B cell (primary cell): Measurements from ENCODE around the gene NFATC1. TPM values are rescaled to one million over a fixed set of nuclear protein-coding genes. Genes with fewer than 3 reads are reported as not detected.

Source experiments
- ATAC-seq: fragments of 200-7000 bp; cut with Tn5 transposase; one replicate; pipeline ENCODE4 v1.10.0; 2021; ENCODE audit warnings: low read depth, mild to moderate bottlenecking, moderate number of reproducible peaks, moderate library complexity
- CTCF ChIA-PET: fragments of 350-600 bp; sonication (Branson Sonifier 250); formaldehyde crosslinking; loops from one replicate; lab custom pipeline; 2021; ENCODE audit warnings: antibody characterized with exemption, inconsistent platforms; lab: Charles Lee
- POLR2A ChIA-PET: fragments of 350-600 bp; sonication (Branson Sonifier 250); formaldehyde crosslinking; loops from one replicate; lab custom pipeline; 2021; ENCODE audit warnings: antibody characterized with exemption; lab: Charles Lee
- DNase-seq: peaks from one replicate; pipeline ENCODE4 v3.0.0; 2013
- H2AFZ ChIP-seq: 2 replicates; pipeline ENCODE4 v1.6.1; 2012; ENCODE audit warnings: mild to moderate bottlenecking, low read depth, low read length; ENCODE audit not compliant: insufficient read depth, poor library complexity, severe bottlenecking
- H3K27ac ChIP-seq, 2 donors: 1 replicate in 1 of 2; 2 replicates in 1 of 2; pipeline ENCODE4 v1.5.1; 2012 to 2013; ENCODE audit warnings: low read length in 2 of 2, mild to moderate bottlenecking in 2 of 2, moderate library complexity in 1 of 2
- H3K27me3 ChIP-seq, 4 experiments: fragments of 200-600 bp in 1 of 4; sonication (generic) in 1 of 4; replicated peaks in 1 of 4; 1 replicate in 2 of 4; 2 replicates in 2 of 4; pipeline versions ENCODE4 v1.6.1 to v1.7.0; 2013 to 2016; ENCODE audit warnings: low read length in 3 of 4, mild to moderate bottlenecking in 2 of 4, mixed read lengths in 1 of 4, moderate library complexity in 1 of 4; ENCODE audit not compliant: insufficient read depth in 4 of 4, control insufficient read depth in 3 of 4; ENCODE audit errors: control extremely low read depth in 1 of 4
- H3K36me3 ChIP-seq, 2 experiments: replicated peaks in 1 of 2; 1 replicate in 1 of 2; 2 replicates in 1 of 2; pipeline versions ENCODE4 v1.6.1 to v1.7.1; 2013; ENCODE audit warnings: low read length in 1 of 2; ENCODE audit not compliant: insufficient read depth in 2 of 2, control insufficient read depth in 1 of 2; ENCODE audit errors: control extremely low read depth in 1 of 2, extremely low read depth in 1 of 2
- H3K4me1 ChIP-seq, 2 donors: fragments of 200-600 bp in 1 of 2; sonication (generic) in 1 of 2; 1 replicate in 1 of 2; 2 replicates in 1 of 2; pipeline versions ENCODE4 v1.5.1 to v1.6.1; 2013 to 2017; ENCODE audit warnings: low read length in 2 of 2; ENCODE audit not compliant: control insufficient read depth in 2 of 2, insufficient read depth in 2 of 2
- H3K4me2 ChIP-seq: replicated peaks from 2 replicates; pipeline ENCODE3; 2012; ENCODE audit warnings: mild to moderate bottlenecking, low read depth, low read length; ENCODE audit not compliant: poor library complexity, severe bottlenecking
- H3K4me3 ChIP-seq, 5 experiments: fragments of 200-600 bp in 1 of 5; sonication (generic) in 1 of 5; 1 replicate in 3 of 5; 2 replicates in 2 of 5; pipeline versions ENCODE4 v1.5.1 to v1.7.0; 2011 to 2016; ENCODE audit warnings: low read length in 4 of 5, mild to moderate bottlenecking in 4 of 5, low read depth in 2 of 5, control low read depth in 1 of 5, moderate library complexity in 1 of 5; ENCODE audit not compliant: insufficient read depth in 1 of 5; ENCODE audit errors: control extremely low read depth in 1 of 5, extremely low read depth in 1 of 5
- H3K79me2 ChIP-seq: fragments of 200-600 bp; sonication (generic); one replicate; pipeline ENCODE4 v1.6.0; 2016; ENCODE audit warnings: low read length; ENCODE audit not compliant: control insufficient read depth, insufficient read depth
- H3K9ac ChIP-seq: fragments of 200-600 bp; sonication (generic); 2 replicates; pipeline ENCODE4 v1.6.1; 2017; ENCODE audit warnings: mild to moderate bottlenecking, low read length, moderate library complexity
- H3K9me3 ChIP-seq, 3 donors: one replicate each; pipeline versions ENCODE4 v1.6.1 to v1.7.1; 2013; ENCODE audit warnings: low read length in 2 of 3; ENCODE audit not compliant: control insufficient read depth in 2 of 3, insufficient read depth in 1 of 3; ENCODE audit errors: control extremely low read depth in 1 of 3
- H4K20me1 ChIP-seq: 2 replicates; pipeline ENCODE4 v1.6.0; 2012; ENCODE audit warnings: mild to moderate bottlenecking, low read length; ENCODE audit not compliant: insufficient read depth, control insufficient read depth, poor library complexity, severe bottlenecking
- H3K27ac Mint-ChIP-seq: one replicate; pipeline ENCODE4 v1.8.0; 2021; ENCODE audit warnings: mixed read lengths
- H3K27me3 Mint-ChIP-seq: one replicate; pipeline ENCODE4 v1.8.0; 2021; ENCODE audit warnings: mixed read lengths
- H3K4me1 Mint-ChIP-seq: one replicate; pipeline ENCODE4 v1.8.0; 2021; ENCODE audit warnings: mixed read lengths
- H3K4me3 Mint-ChIP-seq: one replicate; pipeline ENCODE4 v1.8.0; 2021; ENCODE audit warnings: mixed read lengths
- H3K9me3 Mint-ChIP-seq: one replicate; pipeline ENCODE4 v1.8.0; 2022; ENCODE audit warnings: mixed read lengths; ENCODE audit not compliant: insufficient read depth
- CTCF ChIP-seq: fragments of 200-600 bp; IDR thresholded peaks from one replicate; pipeline ENCODE4 v1.8.0; 2022; ENCODE audit warnings: antibody characterized with exemption, mild to moderate bottlenecking
- EZH2 ChIP-seq: IDR thresholded peaks from 2 replicates; pipeline ENCODE4 v1.6.1; 2012; ENCODE audit warnings: borderline replicate concordance, low read depth, mild to moderate bottlenecking, moderate library complexity, low read length; ENCODE audit not compliant: insufficient read depth, poor library complexity, severe bottlenecking
- WGBS: methylation state at CpG from one replicate; pipeline ENCODE4 v1.1.5; 2013; ENCODE audit warnings: missing lambda C conversion rate; ENCODE audit not compliant: insufficient coverage; 5-methylcytosine and 5-hydroxymethylcytosine counted together
- intact Hi-C: fragments of 100-400 bp; cut with micrococcal nuclease; formaldehyde crosslinking; loops from one replicate; pipeline ENCODE4 v1.10.0; 2022
- polyA plus RNA-seq: library from polyadenylated mRNA; depleted of rRNA; stranded (reverse); fragments of >200 nt; gene quantifications from 2 replicates; pipeline ENCODE4 v1.2.3, GENCODE V29; 2012
- total RNA-seq, 2 donors: library from RNA; stranded (reverse); fragments of 120-200 nt in 1 of 2; gene quantifications; 1 replicate in 1 of 2; 2 replicates in 1 of 2; pipeline versions ENCODE4 v1.2.3 to v1.2.4, GENCODE V29; 2013 to 2022

Gene NFATC1
- total and polyA plus RNA-seq, 2 donors (not counting 1 experiment from before 2014, with no cell fraction given) = 32.2 to 108 TPM

- intact Hi-C loops = no loop called here
- DNase-seq (no peak), ATAC-seq (no peak)
- no peak for TF ChIP-seq CTCF
- no peak for TF ChIP-seq EZH2
- no peaks in the 10 kb centered on the region for H3K9me3 ChIP-seq
- H3K79me2 ChIP-seq = peaks cover 87% of the 10 kb centered on the region
- 98% methylated on average over 28 of the region's 36 CpGs for WGBS
- H3K4me3 ChIP-seq = no peak overlapping the region
- Mint-ChIP-seq H3K9me3 (no peaks in the 10 kb centered on the region), H3K4me1 (peaks cover 49% of the 10 kb centered on the region), H3K27me3 (no peaks in the 10 kb centered on the region), H3K4me3 (no peak overlapping the region), H3K27ac (no peak overlapping the region)
- H2AFZ ChIP-seq = no peak overlapping the region
- peaks cover 0 to 48% of the 10 kb centered on the region in 2 experiments for H3K36me3 ChIP-seq
- H3K27ac ChIP-seq = no peak overlapping the region
- peaks cover 45 to 47% of the 10 kb centered on the region in 2 donors for H3K4me1 ChIP-seq
- H3K27me3 ChIP-seq = no peaks in the 10 kb centered on the region
- peaks cover 32% of the 10 kb centered on the region for H4K20me1 ChIP-seq
- ChIA-PET CTCF (no interaction called here), POLR2A (no interaction called here)
- H3K4me2 ChIP-seq = no peak overlapping the region
- no peak overlapping the region for H3K9ac ChIP-seq
These were observed 115.1 kb downstream of the NFATC1 start for GRCh38 chr18:79510731-79511241.

GRCh38 chr18:79511271-79511670 lies 115.5 kb downstream of the NFATC1 start:
- H2AFZ ChIP-seq = no peak overlapping the region
- peaks cover 0 to 48% of the 10 kb centered on the region in 2 experiments for H3K36me3 ChIP-seq
- H3K27ac ChIP-seq = no peak overlapping the region
- H3K27me3 Mint-ChIP-seq = no peaks in the 10 kb centered on the region
- no peak for ATAC-seq
- POLR2A ChIA-PET = interaction anchor here (0.7 to 1.6 kb wide), 2 partner anchors 12 to 19 kb away, joined by 3 to 5 read pairs; no protein-coding TSS in a partner anchor
- WGBS = 98% methylated on average over 21 of the region's 21 CpGs
- no peak overlapping the region for H3K4me3 ChIP-seq
- H3K9ac ChIP-seq = no peak overlapping the region
- no peak overlapping the region for H3K4me2 ChIP-seq
- H3K4me1 Mint-ChIP-seq = peaks cover 48% of the 10 kb centered on the region
- CTCF ChIA-PET = no interaction called here
- peak overlapping the region; percentile 41 for H3K27ac Mint-ChIP-seq
- TF ChIP-seq EZH2 = no peak
- no peak for TF ChIP-seq CTCF
- H3K4me3 Mint-ChIP-seq = peak overlapping the region; percentile 29
- peaks cover 40 to 42% of the 10 kb centered on the region in 2 donors for H3K4me1 ChIP-seq
- no peak for DNase-seq
- peaks cover 92% of the 10 kb centered on the region for H3K79me2 ChIP-seq
- H3K9me3 ChIP-seq = no peaks in the 10 kb centered on the region
- no peaks in the 10 kb centered on the region for H3K27me3 ChIP-seq
- intact Hi-C loops = no loop called here
- no peaks in the 10 kb centered on the region for H3K9me3 Mint-ChIP-seq
- peaks cover 32% of the 10 kb centered on the region for H4K20me1 ChIP-seq
